Spleen (tissue), 11 donors: ENCODE data around the gene TTLL6. TPM values are rescaled to one million over a fixed set of nuclear protein-coding genes. Genes with fewer than 3 reads are reported as not detected.
A peak's percentile ranks its signal among the peaks of the same experiment; 100 is the strongest.

Source experiments
- DNase-seq: peaks from one replicate; pipeline ENCODE4 v3.0.0-alpha.2; 2020
- H3K27ac ChIP-seq, 8 donors: fragments of 200-600 bp; sonication (generic) in 7 of 8; 1 replicate in 4 of 8; 2 replicates in 4 of 8; pipeline versions ENCODE4 v1.5.0 to v1.8.0; 2016 to 2021; ENCODE audit warnings: inconsistent platforms in 4 of 8, mild to moderate bottlenecking in 4 of 8, moderate library complexity in 1 of 8
- H3K27me3 ChIP-seq, 7 donors: fragments of 200-600 bp; sonication (generic) in 6 of 7; replicated peaks in 1 of 7; 1 replicate in 4 of 7; 2 replicates in 3 of 7; pipeline versions ENCODE4 v1.5.0 to v1.8.0; 2016 to 2021; ENCODE audit warnings: inconsistent platforms in 3 of 7, mild to moderate bottlenecking in 1 of 7
- H3K36me3 ChIP-seq, 6 donors: fragments of 200-600 bp; sonication (generic) in 5 of 6; 1 replicate in 4 of 6; 2 replicates in 2 of 6; pipeline versions ENCODE4 v1.5.0 to v1.8.0; 2016 to 2021; ENCODE audit warnings: inconsistent platforms in 2 of 6
- H3K4me1 ChIP-seq, 6 donors: fragments of 200-600 bp; sonication (generic) in 5 of 6; 1 replicate in 3 of 6; 2 replicates in 3 of 6; pipeline versions ENCODE4 v1.5.0 to v1.8.0; 2016 to 2021; ENCODE audit warnings: inconsistent platforms in 3 of 6
- H3K4me3 ChIP-seq, 8 donors: fragments of 200-600 bp; sonication (generic) in 7 of 8; 1 replicate in 4 of 8; 2 replicates in 4 of 8; pipeline versions ENCODE4 v1.5.0 to v1.8.0; 2016 to 2021; ENCODE audit warnings: inconsistent platforms in 4 of 8, mild to moderate bottlenecking in 4 of 8, moderate library complexity in 2 of 8
- H3K9me3 ChIP-seq, 8 donors: fragments of 200-600 bp; sonication (generic) in 7 of 8; 1 replicate in 4 of 8; 2 replicates in 4 of 8; pipeline versions ENCODE4 v1.5.0 to v1.8.0; 2016 to 2021; ENCODE audit warnings: inconsistent platforms in 4 of 8
- CTCF ChIP-seq, 11 experiments: fragments of 200-600 bp in 7 of 11; fragments of 450-650 bp in 4 of 11; sonication (generic) in 4 of 11; IDR thresholded peaks in 8 of 11; conservative IDR thresholded peaks in 3 of 11; 1 replicate in 7 of 11; 2 replicates in 4 of 11; pipeline versions ENCODE4 v1.4.0 to v1.8.0; 2016 to 2021; ENCODE audit warnings: antibody characterized with exemption in 11 of 11, inconsistent platforms in 4 of 11, mild to moderate bottlenecking in 1 of 11
- POLR2A ChIP-seq, 3 donors: fragments of 450-650 bp; IDR thresholded peaks; one replicate each; pipeline ENCODE4 v1.5.1; 2017; ENCODE audit warnings: antibody characterized with exemption in 3 of 3, mild to moderate bottlenecking in 1 of 3
- POLR2AphosphoS5 ChIP-seq, 3 donors: sonication (generic); formaldehyde crosslinking; IDR thresholded peaks; one replicate each; pipeline ENCODE4 v1.5.1; 2017; ENCODE audit warnings: antibody characterized with exemption in 3 of 3
- WGBS, 5 donors: extraction: QIAGEN DNeasy Blood & Tissue Kit in 3 of 5; methylation state at CpG; one replicate each; pipeline versions ENCODE4 v1.1.5 to v1.1.7; 2013 to 2018; 5-methylcytosine and 5-hydroxymethylcytosine counted together
- intact Hi-C: fragments of 100-400 bp; cut with DNase I; formaldehyde crosslinking; loops from one replicate; pipeline ENCODE4 v1.15.0; 2023; ENCODE audit warnings: low total_unique reads
- polyA plus RNA-seq, 3 donors: library from polyadenylated mRNA; stranded (reverse); fragments of 200-250 nt; gene quantifications; one replicate each; pipeline ENCODE4 v1.2.1, GENCODE V29; 2013
- total RNA-seq, 7 donors: library from RNA; depleted of rRNA in 3 of 7; stranded (reverse); fragments of >200 nt in 3 of 7; fragmentation: NEBNext Ultra II Directional in 4 of 7; extraction: Animal tissue kit (Norgen Biotek cat#: 25700) in 4 of 7; gene quantifications; one replicate each; pipeline versions ENCODE4 v1.1.0 to v1.2.1, GENCODE V29; 2016 to 2021
- donor health status: healthy with polysubstance abuse.
- donor health status: DM: no; HTN: no; CAD: no; lungs with moderate emphysema.
- donor health status: DM: no; HTN: no; CAD: no.
- donor health status: Bipolar disorder and iron deficiency.
- donor health status: healthy.
- donor health status: DM: no; HTN: no; CAD: no.
- donor health status: DM: yes; HTN: yes; CAD: no.

TTLL6 gene
- total and polyA plus RNA-seq, 10 donors: 0.04 TPM; not detected in 9

DNA sequence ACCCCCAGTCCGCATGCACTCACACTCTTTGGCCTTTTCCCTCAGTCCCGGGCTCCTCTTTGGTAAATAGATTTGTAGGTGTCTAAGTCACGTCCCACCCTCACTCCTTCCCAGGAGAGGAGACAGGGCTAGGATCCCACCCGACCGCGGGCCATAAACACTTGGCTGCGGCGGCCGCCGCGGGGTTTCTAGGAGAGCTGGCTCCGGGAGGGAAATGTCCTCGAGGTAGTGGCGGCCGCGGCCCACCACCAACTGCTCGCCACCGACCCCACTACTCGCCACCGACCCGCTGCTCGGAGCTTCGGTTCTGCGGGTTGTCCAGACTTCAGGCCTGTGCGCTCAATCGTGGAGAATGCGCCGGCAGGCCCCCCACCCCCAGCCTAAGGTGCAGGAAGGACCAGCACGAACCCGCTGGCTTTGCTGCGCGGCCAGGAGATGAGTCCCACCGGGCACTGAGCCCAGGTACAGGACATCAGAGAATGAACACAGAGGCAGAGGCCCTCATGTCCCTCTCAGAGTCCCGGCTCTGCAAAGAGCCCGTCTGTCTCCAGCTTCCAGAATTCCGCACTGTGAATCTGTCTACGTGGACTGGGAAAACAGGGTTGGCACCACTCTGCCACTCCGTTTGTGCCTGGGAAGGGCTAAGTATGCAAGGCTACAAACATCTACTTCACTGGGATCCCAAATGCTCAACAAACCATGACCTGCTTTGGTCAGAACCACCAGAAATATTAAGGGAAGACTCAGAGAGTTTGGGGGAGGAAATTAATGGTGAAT, 91.6 kb downstream of the TTLL6 start:
- TF ChIP-seq POLR2AphosphoS5 (IDR thresholded peaks at IDR 0.05) (no peak), POLR2A (IDR thresholded peaks at IDR 0.05) (no peak), CTCF (IDR thresholded peaks at IDR 0.05 in 8 of 11, conservative IDR thresholded peaks at IDR 0.05 in 3 of 11) (no peak)
- H3K4me3 ChIP-seq: peak overlapping the region in 1 of 8 donors; percentile 48
- no peaks in the 10 kb centered on the region for H3K36me3 ChIP-seq
- intact Hi-C loops: loop anchor here (2.0 to 10.0 kb wide), 3 partner anchors 65 to 871 kb away; partner anchors contain the start of gene SP6
- H3K27me3 ChIP-seq: peaks cover 25 to 100% (median 100%) of the 10 kb centered on the region in 7 donors
- WGBS, 5 donors: 3 to 10% (median 6%) methylated on average over 22 to 38 of the region's 38 CpGs
- DNase-seq: no peak
- peaks cover 12 to 61% (median 45%) of the 10 kb centered on the region in 6 donors for H3K4me1 ChIP-seq
- no peak overlapping the region for H3K27ac ChIP-seq
- no peaks in the 10 kb centered on the region for H3K9me3 ChIP-seq

GRCh38 chr17:48725004-48725287, 92.1 kb downstream of the TTLL6 start:
- H3K27me3 ChIP-seq: peaks cover 27 to 100% (median 100%) of the 10 kb centered on the region in 7 donors
- no peaks in the 10 kb centered on the region for H3K36me3 ChIP-seq
- WGBS, 5 donors: 1 to 6% (median 3%) methylated on average over 16 of the region's 16 CpGs
- no peak for DNase-seq
- TF ChIP-seq CTCF (IDR thresholded peaks at IDR 0.05 in 8 of 11, conservative IDR thresholded peaks at IDR 0.05 in 3 of 11) (no peak), POLR2AphosphoS5 (IDR thresholded peaks at IDR 0.05) (no peak), POLR2A (IDR thresholded peaks at IDR 0.05) (no peak)
- H3K27ac ChIP-seq: no peak overlapping the region
- H3K4me1 ChIP-seq: peaks cover 12 to 64% (median 46%) of the 10 kb centered on the region in 6 donors
- no peaks in the 10 kb centered on the region for H3K9me3 ChIP-seq
- intact Hi-C loops: loop anchor here (2.0 to 10.0 kb wide), 3 partner anchors 66 to 870 kb away; partner anchors contain the start of gene SP6
- H3K4me3 ChIP-seq: peak overlapping the region in 1 of 8 donors; percentile 48

DNA sequence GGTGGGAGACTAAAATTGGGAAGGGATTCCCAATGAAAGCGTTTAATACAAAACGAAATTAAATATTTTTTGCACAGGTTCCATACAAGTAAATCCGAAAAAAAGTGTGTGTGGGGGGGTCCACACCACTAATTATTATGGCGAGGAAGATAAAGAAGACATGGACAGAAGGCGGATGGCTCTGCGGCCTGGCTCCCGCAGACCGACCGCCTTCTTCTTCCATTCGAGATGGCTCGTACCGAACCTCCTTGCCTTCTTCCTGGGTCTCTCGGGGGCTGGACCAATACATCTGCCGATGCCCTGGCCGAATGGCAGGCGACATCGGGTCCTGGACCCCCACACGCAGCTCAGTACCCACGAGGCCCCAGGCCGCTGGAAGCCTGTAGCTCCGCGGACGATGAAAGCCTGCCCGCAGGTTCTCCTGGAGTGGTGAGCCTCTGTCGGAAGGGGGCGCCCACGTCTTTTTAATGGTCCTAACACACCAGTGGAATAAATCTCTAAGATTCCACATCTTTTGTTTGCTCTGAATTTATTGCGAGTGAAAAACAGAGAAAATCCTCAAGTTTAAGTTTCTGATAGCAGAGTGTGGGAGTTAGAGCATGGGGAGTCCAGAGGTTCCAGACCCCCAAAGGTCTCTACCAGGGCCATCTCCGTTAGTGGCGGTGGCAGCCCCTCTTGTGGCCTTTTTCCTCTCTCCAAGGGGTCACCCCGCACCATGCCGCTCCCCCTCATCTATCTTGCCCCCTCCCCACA, 92.6 kb downstream of the TTLL6 start:
- DNase-seq: peak; percentile 89
- intact Hi-C loops: loop anchor here (2.0 to 10.0 kb wide), 3 partner anchors 66 to 870 kb away; partner anchors contain the start of gene SP6
- Histone ChIP-seq H3K36me3 (no peaks in the 10 kb centered on the region), H3K4me1 (peaks cover 14 to 67% (median 51%) of the 10 kb centered on the region in 6 donors), H3K27ac (no peak overlapping the region), H3K4me3 (peak overlapping the region in 1 of 8 donors; percentile 48), H3K9me3 (no peaks in the 10 kb centered on the region), H3K27me3 (peaks cover 29 to 100% (median 100%) of the 10 kb centered on the region in 7 donors)
- TF ChIP-seq POLR2A (IDR thresholded peaks at IDR 0.05): no peak
- peak in 10 of 11 experiments; percentile 50 to 82 (median 68) for TF ChIP-seq CTCF (IDR thresholded peaks at IDR 0.05 in 8 of 11, conservative IDR thresholded peaks at IDR 0.05 in 3 of 11)
- 6 to 8% (median 7%) methylated on average over 31 to 32 of the region's 32 CpGs for WGBS, 5 donors
